IMR-90 (cell line): Measurements from ENCODE around the gene ZNF175. TPM values are rescaled to one million over a fixed set of nuclear protein-coding genes. Genes with fewer than 3 reads are reported as not detected.

ENCODE experiments used
- ATAC-seq: fragments of 200-7000 bp; cut with Tn5 transposase; 2 replicates; pipeline ENCODE4 v1.9.1; 2020; ENCODE audit warnings: low read depth, mild to moderate bottlenecking, moderate library complexity
- BruUV-seq: library from RNA; stranded (reverse); fragments of 400-500 nt; replicated peaks from 2 replicates; lab custom pipeline; 2021; lab: Mats Ljungman, UMichigan
- CTCF ChIA-PET: fragments of 300-600 bp; formaldehyde crosslinking; extraction: SDS; loops from one replicate; lab custom pipeline; 2021; ENCODE audit warnings: antibody characterized with exemption; lab: Yijun Ruan, JAX
- POLR2A ChIA-PET: fragments of 300-600 bp; sonication (Branson Sonifier 250); formaldehyde crosslinking; loops from one replicate; lab custom pipeline; 2022; ENCODE audit warnings: antibody characterized with exemption; ENCODE audit not compliant: unreplicated experiment; lab: Charles Lee
- DNase-seq: peaks from one replicate; pipeline ENCODE4 v3.0.0; 2013
- H2AFZ ChIP-seq: replicated peaks from 2 replicates; pipeline ENCODE3; 2013; ENCODE audit warnings: low read length, mild to moderate bottlenecking; ENCODE audit not compliant: poor library complexity
- H2AK5ac ChIP-seq: 2 replicates; pipeline ENCODE4 v1.6.1; 2013; ENCODE audit warnings: low read depth, low read length, inconsistent platforms
- H2AK9ac ChIP-seq: replicated peaks from 2 replicates; pipeline ENCODE3; 2013; ENCODE audit warnings: mild to moderate bottlenecking, low read depth, low read length, moderate library complexity; ENCODE audit not compliant: poor library complexity
- H2BK120ac ChIP-seq: 2 replicates; pipeline ENCODE4 v1.6.1; 2013; ENCODE audit warnings: low read depth, low read length, inconsistent platforms
- H2BK15ac ChIP-seq: 3 replicates; pipeline ENCODE4 v1.6.1; 2013; ENCODE audit warnings: low read depth, low read length, inconsistent platforms
- H2BK20ac ChIP-seq: 2 replicates; pipeline ENCODE4 v1.6.1; 2013; ENCODE audit warnings: low read depth, mild to moderate bottlenecking, inconsistent platforms, low read length, moderate library complexity
- H2BK5ac ChIP-seq: 2 replicates; pipeline ENCODE4 v1.6.1; 2013; ENCODE audit warnings: mild to moderate bottlenecking, low read depth, low read length, inconsistent platforms; ENCODE audit not compliant: poor library complexity, severe bottlenecking
- H3K14ac ChIP-seq: replicated peaks from 2 replicates; pipeline ENCODE4 v1.6.1; 2013; ENCODE audit warnings: low read depth, low read length, inconsistent platforms
- H3K18ac ChIP-seq: 2 replicates; pipeline ENCODE4 v1.6.1; 2013; ENCODE audit warnings: low read depth, low read length, control low read depth
- H3K23ac ChIP-seq: 2 replicates; pipeline ENCODE4 v1.6.1; 2013; ENCODE audit warnings: low read depth, low read length, inconsistent platforms
- H3K27ac ChIP-seq: 2 replicates; pipeline ENCODE4 v1.5.1; 2013; ENCODE audit warnings: mild to moderate bottlenecking, control low read depth, low read length; ENCODE audit not compliant: insufficient read depth
- H3K27me3 ChIP-seq: 2 replicates; pipeline ENCODE4 v1.6.1; 2013; ENCODE audit warnings: low read length; ENCODE audit not compliant: control insufficient read depth, insufficient read depth
- H3K36me3 ChIP-seq: 2 replicates; pipeline ENCODE4 v1.6.1; 2013; ENCODE audit warnings: low read length, mixed read lengths; ENCODE audit not compliant: control insufficient read depth, insufficient read depth
- H3K4ac ChIP-seq: 2 replicates; pipeline ENCODE4 v1.6.1; 2013; ENCODE audit warnings: low read depth, low read length, inconsistent platforms
- H3K4me1 ChIP-seq: 2 replicates; pipeline ENCODE4 v1.6.1; 2013; ENCODE audit warnings: low read length, mixed read lengths; ENCODE audit not compliant: control insufficient read depth, insufficient read depth
- H3K4me2 ChIP-seq: 2 replicates; pipeline ENCODE4 v1.6.1; 2013; ENCODE audit warnings: low read depth, mild to moderate bottlenecking, control low read depth, low read length, moderate library complexity
- H3K4me3 ChIP-seq: 2 replicates; pipeline ENCODE4 v1.5.1; 2013; ENCODE audit warnings: low read depth, mild to moderate bottlenecking, control low read depth, low read length, moderate library complexity; ENCODE audit not compliant: insufficient read depth
- H3K56ac ChIP-seq: 2 replicates; pipeline ENCODE4 v1.6.1; 2013; ENCODE audit warnings: low read length, inconsistent platforms; ENCODE audit not compliant: insufficient read depth; ENCODE audit errors: extremely low read depth
- H3K79me1 ChIP-seq, 2 experiments: 2 replicates each; pipeline ENCODE4 v1.6.1; 2013; ENCODE audit warnings: low read length in 2 of 2, inconsistent platforms in 1 of 2, low read depth in 1 of 2
- H3K9ac ChIP-seq: 2 replicates; pipeline ENCODE4 v1.6.1; 2013; ENCODE audit warnings: low read depth, low read length, control low read depth
- H3K9me1 ChIP-seq: 2 replicates; pipeline ENCODE4 v1.6.1; 2013; ENCODE audit warnings: low read length, inconsistent platforms; ENCODE audit not compliant: insufficient read depth
- H3K9me3 ChIP-seq: 2 replicates; pipeline ENCODE4 v1.6.1; 2013; ENCODE audit warnings: low read length; ENCODE audit not compliant: control insufficient read depth, insufficient read depth
- H4K20me1 ChIP-seq: 2 replicates; pipeline ENCODE4 v1.6.1; 2013; ENCODE audit warnings: low read length, inconsistent platforms; ENCODE audit not compliant: insufficient read depth
- H4K5ac ChIP-seq: 2 replicates; pipeline ENCODE4 v1.6.1; 2013; ENCODE audit warnings: mild to moderate bottlenecking, low read depth, low read length, control low read depth
- H4K8ac ChIP-seq, 2 experiments: 2 replicates each; pipeline ENCODE4 v1.6.1; 2013; ENCODE audit warnings: low read depth in 2 of 2, low read length in 2 of 2, control low read depth in 1 of 2, inconsistent platforms in 1 of 2
- H4K91ac ChIP-seq: 2 replicates; pipeline ENCODE4 v1.6.1; 2013; ENCODE audit warnings: low read depth, low read length, inconsistent platforms; ENCODE audit not compliant: insufficient read depth
- MAFK ChIP-seq: IDR thresholded peaks from 2 replicates; pipeline ENCODE4 v1.6.1; 2012; ENCODE audit warnings: low read depth, low read length, improper control_type of control experiment
- NFE2L2 ChIP-seq: fragments of 150-350 bp; IDR thresholded peaks from 2 replicates; pipeline ENCODE4 v1.6.1; 2016; ENCODE audit warnings: low read depth, mild to moderate bottlenecking, low read length
- WGBS, 2 experiments: methylation state at CpG; one replicate each; pipeline versions ENCODE4 v1.1.5 to v1.1.7; 2013; ENCODE audit warnings: missing lambda C conversion rate in 2 of 2; ENCODE audit not compliant: insufficient read length in 1 of 2; ENCODE audit errors: extremely low coverage in 2 of 2; 5-methylcytosine and 5-hydroxymethylcytosine counted together
- dilution Hi-C: fragments of 300-500 bp; cut with HindIII; formaldehyde crosslinking; loops from one replicate; pipeline ENCODE4 v1.14.3; 2018; ENCODE audit warnings: low sequenced_read_pairs; ENCODE audit not compliant: unreplicated experiment
- in situ Hi-C: fragments of 300-500 bp; cut with MboI; formaldehyde crosslinking; loops from 3 replicates; pipeline ENCODE4 v1.14.3; 2019; ENCODE audit warnings: low sequenced_read_pairs, inconsistent platforms, mixed read lengths
- intact Hi-C: fragments of 100-400 bp; cut with micrococcal nuclease; formaldehyde crosslinking; loops from 2 replicates; pipeline ENCODE4 v1.10.0; 2022
- polyA plus RNA-seq, 3 experiments: library from polyadenylated mRNA; depleted of rRNA; stranded (reverse); fragments of >200 nt; gene quantifications; 2 replicates each; pipeline ENCODE4 v1.2.3, GENCODE V29; 2012; ENCODE audit warnings: low replicate concordance in 1 of 3
- total RNA-seq: library from RNA; depleted of rRNA; stranded (reverse); fragments of >200 nt; gene quantifications from 2 replicates; pipeline ENCODE4 v1.2.3, GENCODE V29; 2012

The ZNF175 gene
- total and polyA plus RNA-seq, 2 of the 4 experiments (the other 2 are of a cell fraction) = 3.6 to 8.4 TPM

DNA sequence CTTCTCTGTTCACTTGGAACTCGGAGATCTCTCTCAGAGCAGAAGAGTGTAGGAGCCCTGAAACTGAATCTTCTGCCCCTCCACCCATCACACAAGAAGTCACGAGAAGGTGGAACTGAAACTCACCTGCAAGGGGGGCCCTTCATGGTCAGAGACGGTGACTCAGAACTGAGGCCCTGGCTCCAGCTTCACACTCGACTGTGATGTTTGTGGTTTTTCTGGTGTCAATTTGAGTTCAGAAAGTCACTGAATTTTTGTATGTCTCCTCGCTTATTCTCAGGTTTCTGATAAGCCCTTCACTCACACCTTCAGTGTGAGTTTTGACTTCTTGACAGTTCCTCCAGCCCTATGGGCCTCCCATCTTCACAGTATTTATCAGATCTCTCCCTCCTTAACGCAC, 36.0 kb downstream of the ZNF175 start:
- Histone ChIP-seq H4K20me1 (no peaks in the 10 kb centered on the region), H2AK5ac (no peak overlapping the region), H3K79me1 (no peaks in the 10 kb centered on the region), H3K27me3 (peaks cover 2% of the 10 kb centered on the region; the same call in 1 of the 2 replicates), H2BK120ac (no peak overlapping the region), H3K18ac (no peak overlapping the region), H4K5ac (no peak overlapping the region), H4K8ac (no peak overlapping the region), H3K14ac (no peak overlapping the region), H3K56ac (no peak overlapping the region), H2BK5ac (no peak overlapping the region), H3K27ac (no peak overlapping the region), H3K9ac (no peak overlapping the region), H3K36me3 (no peaks in the 10 kb centered on the region), H3K9me3 (no peaks in the 10 kb centered on the region), H3K4me3 (no peak overlapping the region), H3K4me1 (no peaks in the 10 kb centered on the region), H3K4ac (no peak overlapping the region), H2AK9ac (no peak overlapping the region), H3K4me2 (no peak overlapping the region), H4K91ac (no peak overlapping the region), H2BK20ac (no peak overlapping the region), H3K23ac (no peak overlapping the region), H2AFZ (no peak overlapping the region), H2BK15ac (no peak overlapping the region), H3K9me1 (no peaks in the 10 kb centered on the region)
- ChIA-PET POLR2A (no interaction called here), CTCF (no interaction called here)
- no TSS peak for BruUV-seq
- in situ Hi-C loops (no loop called here), intact Hi-C loops (no loop called here), dilution Hi-C loops (no loop called here)
- TF ChIP-seq MAFK (no peak), NFE2L2 (no peak)
- WGBS, 2 experiments = no CpG with 5 or more reads among the region's 6 CpGs
- DNase-seq (no peak), ATAC-seq (no peak)
